Measurements from ENCODE around the gene GPN1.

Gene GPN1

GRCh38 chr2:27647737-27648136, 18.9 kb downstream of the GPN1 start:
- Mint-ChIP-seq H3K27ac (no peak overlapping the region), H3K36me3 (ENCODE audit: low read depth) (peaks cover 70% of the 10 kb centered on the region), H3K4me3 (no peak overlapping the region), H3K9me3 (no peaks in the 10 kb centered on the region), H3K4me1 (ENCODE audit: low read depth) (peaks cover 6% of the 10 kb centered on the region), H3K27me3 (no peaks in the 10 kb centered on the region)

- H3K4me1 Mint-ChIP-seq (ENCODE audit: low read depth), result peaks cover 22% of the 10 kb centered on the region
- no peak overlapping the region for H3K27ac Mint-ChIP-seq
- no peaks in the 10 kb centered on the region for H3K27me3 Mint-ChIP-seq
- no peak overlapping the region for H3K4me3 Mint-ChIP-seq
- no peaks in the 10 kb centered on the region for H3K9me3 Mint-ChIP-seq
- H3K36me3 Mint-ChIP-seq (ENCODE audit: low read depth), result peaks cover 81% of the 10 kb centered on the region
Observed at GRCh38 chr2:27651056-27651455, 22.2 kb downstream of the GPN1 start.

DNA sequence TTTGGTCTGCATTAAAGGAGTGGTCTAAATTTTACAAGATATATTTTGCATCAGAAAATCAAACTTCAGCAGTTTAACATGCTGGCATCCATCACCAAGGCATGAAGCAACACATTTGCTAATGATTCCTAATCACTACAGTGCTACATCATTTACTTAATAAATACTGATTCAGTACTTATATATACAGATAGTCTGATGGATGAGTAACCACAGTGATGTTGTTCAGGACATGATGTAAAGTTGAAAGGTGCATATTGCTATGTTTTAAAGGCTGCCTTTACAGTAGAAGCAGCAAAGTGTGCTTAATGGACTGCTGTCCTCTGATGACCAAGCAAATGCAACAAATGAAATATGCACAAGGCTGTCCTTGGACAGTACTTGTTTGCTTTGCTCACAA, 23.5 kb downstream of the GPN1 start:
- H3K9me3 Mint-ChIP-seq, result no peaks in the 10 kb centered on the region
- peak overlapping the region; percentile 51 for H3K27ac Mint-ChIP-seq
- H3K4me3 Mint-ChIP-seq, result no peak overlapping the region
- H3K27me3 Mint-ChIP-seq, result no peaks in the 10 kb centered on the region
- H3K36me3 Mint-ChIP-seq (ENCODE audit: low read depth), result peaks cover 81% of the 10 kb centered on the region
- peaks cover 22% of the 10 kb centered on the region for H3K4me1 Mint-ChIP-seq (ENCODE audit: low read depth)

DNA sequence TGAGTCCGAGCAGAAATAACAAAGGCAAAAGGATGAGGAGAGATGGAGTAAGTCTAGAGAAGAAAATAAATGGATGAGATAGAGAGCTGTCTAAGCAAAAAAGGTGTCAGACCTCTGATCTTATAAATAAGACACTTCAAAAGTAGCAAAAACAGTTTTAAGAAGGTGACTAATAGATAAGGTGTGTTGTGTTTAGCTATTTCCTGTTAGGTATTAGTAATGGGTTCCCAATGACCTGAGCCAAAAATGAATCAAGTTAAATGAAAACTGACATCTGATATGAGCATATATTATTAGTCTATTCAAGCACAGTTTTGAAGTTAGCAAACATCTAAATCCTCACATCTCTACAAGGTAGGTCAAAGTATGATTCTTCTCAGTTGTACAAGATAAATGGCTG, 23.9 kb downstream of the GPN1 start:
- H3K27ac Mint-ChIP-seq, result peak overlapping the region; percentile 51
- peaks cover 77% of the 10 kb centered on the region for H3K36me3 Mint-ChIP-seq (ENCODE audit: low read depth)
- H3K27me3 Mint-ChIP-seq, result no peaks in the 10 kb centered on the region
- H3K4me3 Mint-ChIP-seq, result no peak overlapping the region
- H3K9me3 Mint-ChIP-seq, result no peaks in the 10 kb centered on the region
- H3K4me1 Mint-ChIP-seq (ENCODE audit: low read depth), result peaks cover 22% of the 10 kb centered on the region

DNA sequence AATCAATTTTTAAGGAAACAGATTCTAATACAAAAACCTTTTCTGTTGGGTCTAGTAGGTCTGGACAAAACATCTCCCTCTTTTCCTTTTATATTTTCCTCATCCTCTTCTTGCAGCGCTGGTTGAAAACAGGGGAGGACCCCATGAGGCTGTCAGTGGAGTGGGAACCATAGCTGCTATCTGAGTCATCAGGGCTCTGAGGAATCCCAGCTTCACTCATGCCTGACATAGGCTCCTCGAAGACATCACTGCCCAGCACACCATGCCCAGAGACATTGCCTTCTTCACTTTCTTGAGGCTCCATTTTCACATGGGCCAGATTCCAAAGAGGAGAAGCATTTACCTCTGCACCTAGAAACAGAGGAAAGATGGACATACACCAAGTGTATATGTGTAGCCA, 24.5 kb downstream of the GPN1 start:
- no peaks in the 10 kb centered on the region for H3K27me3 Mint-ChIP-seq
- peak overlapping the region; percentile 57 for H3K27ac Mint-ChIP-seq
- no peak overlapping the region for H3K4me3 Mint-ChIP-seq
- no peaks in the 10 kb centered on the region for H3K9me3 Mint-ChIP-seq
- H3K4me1 Mint-ChIP-seq (ENCODE audit: low read depth), result peaks cover 22% of the 10 kb centered on the region
- peaks cover 71% of the 10 kb centered on the region for H3K36me3 Mint-ChIP-seq (ENCODE audit: low read depth)

DNA sequence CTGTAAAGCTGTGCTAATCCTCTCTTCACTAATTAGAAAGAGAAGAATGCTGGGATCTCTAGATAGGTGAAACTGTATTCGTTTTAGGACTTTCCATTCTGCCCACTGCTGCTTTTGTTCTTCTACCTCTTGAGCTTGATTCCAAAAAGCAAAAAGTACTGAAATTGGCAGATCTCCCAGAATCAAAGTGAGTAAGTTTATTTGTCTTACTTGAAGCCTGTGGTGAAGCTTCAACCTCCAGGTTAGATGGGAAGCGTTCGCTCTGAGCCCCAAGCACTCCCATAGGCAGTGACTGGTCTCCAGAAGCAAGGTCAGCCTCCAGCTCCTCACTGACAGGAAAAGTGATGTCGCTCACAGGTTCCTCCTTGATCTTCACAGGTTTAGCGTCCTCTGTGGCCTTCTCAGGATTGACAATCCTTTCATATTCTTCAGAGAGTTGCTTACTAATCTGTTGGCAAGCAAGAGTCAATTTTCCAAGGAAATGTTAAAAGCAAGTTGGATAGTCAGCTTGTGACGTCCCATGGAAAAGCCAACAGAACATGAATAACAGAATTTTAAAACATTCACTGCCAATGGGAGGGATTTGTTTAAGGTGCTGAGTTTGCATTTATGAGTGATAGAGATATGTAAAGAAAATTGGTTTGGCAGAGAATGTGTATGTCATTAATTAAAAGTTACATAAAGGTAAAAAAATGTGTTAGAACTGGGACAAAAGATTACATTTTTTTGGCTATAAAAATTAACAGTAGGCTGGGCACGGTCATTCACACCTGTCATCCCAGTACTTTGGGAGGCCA, 26.5 kb downstream of the GPN1 start:
- Mint-ChIP-seq H3K36me3 (ENCODE audit: low read depth) (peaks cover 68% of the 10 kb centered on the region), H3K9me3 (no peaks in the 10 kb centered on the region), H3K27ac (no peak overlapping the region)

GRCh38 chr2:27661371-27661770, 32.5 kb downstream of the GPN1 start:
- Mint-ChIP-seq H3K27me3 (no peaks in the 10 kb centered on the region), H3K4me1 (ENCODE audit: low read depth) (peaks cover 46% of the 10 kb centered on the region), H3K36me3 (ENCODE audit: low read depth) (peaks cover 45% of the 10 kb centered on the region), H3K9me3 (no peaks in the 10 kb centered on the region), H3K4me3 (peak overlapping the region; percentile 28), H3K27ac (no peak overlapping the region)

More for the DNA sequence above, 26.5 kb downstream of the GPN1 start:
- H3K4me3 Mint-ChIP-seq, result no peak overlapping the region
- H3K4me1 Mint-ChIP-seq (ENCODE audit: low read depth), result peaks cover 27% of the 10 kb centered on the region
- no peaks in the 10 kb centered on the region for H3K27me3 Mint-ChIP-seq

GRCh38 chr2:27663285-27664153, 34.7 kb downstream of the GPN1 start, which contains the start of the genes SLC4A1AP and SUPT7L:
TSS of gene SLC4A1AP (plus strand) at chr2:27663889. CDS start at chr2:27663915, 26 bp downstream.
TSS of gene SUPT7L (minus strand) at chr2:27663614. CDS start at chr2:27662192, 1,422 bp downstream.
- H3K36me3 Mint-ChIP-seq (ENCODE audit: low read depth), result peaks cover 46% of the 10 kb centered on the region
- no peaks in the 10 kb centered on the region for H3K27me3 Mint-ChIP-seq
- peak within 1 kb of the TSS; percentile 99 for H3K4me3 Mint-ChIP-seq
- peaks cover 54% of the 10 kb centered on the region for H3K4me1 Mint-ChIP-seq (ENCODE audit: low read depth)
- H3K27ac Mint-ChIP-seq, result peak within 1 kb of the TSS; percentile 99
- no peaks in the 10 kb centered on the region for H3K9me3 Mint-ChIP-seq

GRCh38 chr2:27664154-27664574, 35.3 kb downstream of the GPN1 start:
- Mint-ChIP-seq H3K36me3 (ENCODE audit: low read depth) (peaks cover 49% of the 10 kb centered on the region), H3K4me3 (peak overlapping the region; percentile 99), H3K9me3 (no peaks in the 10 kb centered on the region), H3K4me1 (ENCODE audit: low read depth) (peaks cover 54% of the 10 kb centered on the region), H3K27ac (peak overlapping the region; percentile 99), H3K27me3 (no peaks in the 10 kb centered on the region)

DNA sequence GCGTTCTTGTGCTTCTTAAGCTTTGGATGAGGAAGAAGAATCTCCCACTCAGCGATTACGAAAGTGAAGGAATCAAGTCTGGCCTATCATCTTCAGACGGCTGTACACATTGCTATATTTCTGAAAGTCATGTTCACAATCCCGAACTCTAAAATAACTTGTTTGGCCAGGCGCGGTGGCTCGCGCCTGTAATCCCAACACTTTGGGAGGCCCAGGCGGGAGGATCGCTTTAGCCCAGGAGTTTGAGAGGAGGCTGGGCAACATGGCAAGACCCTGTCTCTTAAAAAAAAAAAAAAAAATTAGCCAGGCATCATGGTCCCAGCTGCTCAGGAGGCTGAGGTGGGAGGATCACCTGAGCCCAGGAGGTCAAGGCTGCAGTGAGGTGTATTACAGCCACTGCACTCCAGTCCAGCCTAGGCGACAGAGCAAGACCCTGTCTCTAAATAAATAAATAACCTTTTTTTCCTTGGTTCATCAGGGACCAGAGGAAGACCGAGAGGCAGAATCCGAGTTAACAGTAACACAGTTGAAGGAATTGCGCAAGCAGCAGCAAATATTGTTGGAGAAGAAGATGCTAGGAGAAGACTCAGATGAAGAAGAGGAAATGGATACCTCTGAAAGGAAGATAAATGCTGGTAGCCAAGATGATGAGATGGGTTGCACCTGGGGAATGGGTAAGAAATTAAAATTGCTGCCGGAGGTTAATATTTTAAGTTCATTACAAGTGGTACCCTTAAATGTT, 35.9 kb downstream of the GPN1 start:
- Mint-ChIP-seq H3K36me3 (ENCODE audit: low read depth) (peaks cover 46% of the 10 kb centered on the region), H3K27me3 (no peaks in the 10 kb centered on the region)

DNA sequence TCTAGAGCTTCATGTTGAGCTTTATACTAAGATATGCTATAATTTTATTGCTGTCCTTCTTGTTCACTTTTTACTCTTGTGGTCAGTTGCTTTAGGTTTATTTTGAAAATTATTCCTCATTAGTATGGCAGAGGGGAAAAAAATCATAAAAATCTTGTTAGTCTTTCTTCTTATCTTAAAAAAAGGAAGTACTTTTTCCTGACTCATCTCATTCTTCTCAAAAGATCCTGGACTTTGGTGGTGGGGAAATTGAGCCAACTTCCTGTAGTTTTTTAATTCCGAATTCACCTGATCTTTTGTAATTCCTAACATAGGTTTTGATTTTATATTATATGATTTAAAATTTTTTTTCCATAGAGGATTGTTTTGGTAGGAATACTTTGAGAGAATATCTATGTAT, 38.6 kb downstream of the GPN1 start:
- H3K4me3 Mint-ChIP-seq, result no peak overlapping the region
- peaks cover 41% of the 10 kb centered on the region for H3K36me3 Mint-ChIP-seq (ENCODE audit: low read depth)

More for the DNA sequence above, 35.9 kb downstream of the GPN1 start:
- H3K27ac Mint-ChIP-seq, result peak overlapping the region; percentile 78
- H3K9me3 Mint-ChIP-seq, result no peaks in the 10 kb centered on the region
- H3K4me3 Mint-ChIP-seq, result peak overlapping the region; percentile 99
- H3K4me1 Mint-ChIP-seq (ENCODE audit: low read depth), result peaks cover 51% of the 10 kb centered on the region

GRCh38 chr2:27671235-27671634, 42.4 kb downstream of the GPN1 start:
- Mint-ChIP-seq H3K36me3 (ENCODE audit: low read depth) (peaks cover 55% of the 10 kb centered on the region), H3K27ac (no peak overlapping the region)

More for the DNA sequence above, 38.6 kb downstream of the GPN1 start:
- Mint-ChIP-seq H3K27ac (no peak overlapping the region), H3K4me1 (ENCODE audit: low read depth) (peaks cover 48% of the 10 kb centered on the region), H3K27me3 (no peaks in the 10 kb centered on the region), H3K9me3 (no peaks in the 10 kb centered on the region)

DNA sequence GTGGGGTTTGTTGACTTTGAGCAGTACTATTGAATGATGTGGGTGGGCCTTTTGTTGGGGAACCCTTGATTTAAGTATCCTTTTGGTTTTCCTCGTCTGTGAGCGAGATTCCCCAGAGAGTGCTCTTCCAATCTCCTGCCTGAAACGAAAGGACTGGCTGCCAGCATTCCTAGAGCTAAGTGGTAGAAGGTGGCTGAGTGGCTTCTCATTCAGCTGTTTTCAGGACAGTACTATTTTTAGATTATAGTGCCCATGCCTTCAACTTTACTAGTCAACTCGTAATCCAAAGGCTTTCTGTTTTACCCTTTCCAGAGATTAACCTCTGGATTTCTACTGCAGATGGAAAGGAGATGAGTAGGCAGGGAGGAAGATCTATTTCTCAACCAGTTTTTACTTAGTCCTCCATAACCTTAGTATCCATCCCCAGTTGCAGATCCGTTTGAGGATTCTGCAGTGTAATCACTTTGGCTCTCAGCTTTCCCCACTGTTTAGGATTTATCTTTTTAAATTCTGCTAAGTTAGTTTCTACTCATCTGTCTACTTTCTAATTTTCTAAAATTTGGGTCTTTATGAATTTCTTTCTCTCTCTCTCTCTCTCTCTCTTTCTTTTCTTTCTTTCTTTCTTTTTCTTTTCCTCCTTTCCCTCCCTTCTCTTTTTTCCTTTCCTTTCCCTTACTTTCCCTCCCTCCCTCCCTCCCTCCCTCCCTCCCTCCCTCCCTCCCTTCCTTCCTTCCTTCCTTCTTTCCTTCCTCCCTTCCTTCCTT, 44.1 kb downstream of the GPN1 start:
- Mint-ChIP-seq H3K36me3 (ENCODE audit: low read depth) (peaks cover 51% of the 10 kb centered on the region), H3K4me3 (no peak overlapping the region), H3K9me3 (no peaks in the 10 kb centered on the region), H3K27ac (no peak overlapping the region), H3K27me3 (no peaks in the 10 kb centered on the region), H3K4me1 (ENCODE audit: low read depth) (peaks cover 9% of the 10 kb centered on the region)

More at GRCh38 chr2:27671235-27671634, 42.4 kb downstream of the GPN1 start:
- Mint-ChIP-seq H3K9me3 (no peaks in the 10 kb centered on the region), H3K4me1 (ENCODE audit: low read depth) (peaks cover 19% of the 10 kb centered on the region), H3K27me3 (no peaks in the 10 kb centered on the region), H3K4me3 (no peak overlapping the region)

GRCh38 chr2:27680571-27680970, 51.7 kb downstream of the GPN1 start:
- no peak overlapping the region for H3K4me3 Mint-ChIP-seq
- peaks cover 55% of the 10 kb centered on the region for H3K36me3 Mint-ChIP-seq (ENCODE audit: low read depth)
- no peak overlapping the region for H3K27ac Mint-ChIP-seq
- no peaks in the 10 kb centered on the region for H3K9me3 Mint-ChIP-seq
- H3K4me1 Mint-ChIP-seq (ENCODE audit: low read depth), result peaks cover 37% of the 10 kb centered on the region
- no peaks in the 10 kb centered on the region for H3K27me3 Mint-ChIP-seq
